NCI-H82 treated with DMSO at 0.1 percent for 48 hours (cell line): ENCODE results near the gene TSC22D4.

Experiments used
- DNase-seq: peaks from one replicate; lab custom pipeline; 2025; ENCODE audit not compliant: unreplicated experiment; lab: John Stamatoyannopoulos, UW

The TSC22D4 gene

GRCh38 chr7:100493476-100494264 is 14.7 kb upstream of the TSC22D4 start:
- no peak for DNase-seq

- DNase-seq: no peak
Measured at GRCh38 chr7:100492738-100493475, 13.9 kb upstream of the TSC22D4 start.

GRCh38 chr7:100491192-100491578 is 12.2 kb upstream of the TSC22D4 start:
- DNase-seq: no peak

DNA sequence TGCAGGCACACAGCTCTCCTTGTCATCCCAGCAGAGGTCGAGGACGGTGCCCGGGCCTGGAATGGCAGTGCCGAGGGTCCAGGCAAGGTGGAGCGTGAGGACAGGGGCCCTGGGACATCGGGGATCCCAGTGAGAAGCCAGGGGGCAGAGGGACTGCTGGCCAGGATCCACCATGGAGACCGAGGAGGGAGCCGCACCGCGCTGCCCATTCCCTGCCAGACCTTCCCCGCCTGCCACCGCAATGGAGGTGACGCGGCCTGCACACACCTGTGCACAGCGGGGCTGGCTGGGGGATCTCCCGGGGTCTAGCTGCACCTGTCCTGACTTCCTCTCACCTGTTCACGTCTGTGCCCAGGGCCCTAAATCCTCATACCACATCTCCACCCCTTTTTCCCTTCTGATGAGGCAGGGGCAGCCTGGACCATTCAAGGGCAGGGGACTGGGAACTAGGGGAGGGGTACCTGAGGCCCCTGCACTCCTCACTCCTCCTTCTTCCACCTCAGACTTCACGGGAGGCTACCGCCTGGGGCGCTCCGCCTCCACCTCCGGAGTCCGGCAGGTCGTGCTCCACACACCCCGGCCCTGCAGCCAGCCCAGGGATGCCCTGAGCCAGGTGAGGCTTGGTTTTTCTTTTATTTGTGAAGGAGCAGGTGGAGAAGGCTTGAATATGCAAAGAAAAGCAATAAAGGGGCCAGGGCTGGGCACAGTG is 11.6 kb upstream of the TSC22D4 start:
- no peak for DNase-seq

- peak; percentile 86 for DNase-seq
Measured at GRCh38 chr7:100489824-100490223, 10.8 kb upstream of the TSC22D4 start.

DNA sequence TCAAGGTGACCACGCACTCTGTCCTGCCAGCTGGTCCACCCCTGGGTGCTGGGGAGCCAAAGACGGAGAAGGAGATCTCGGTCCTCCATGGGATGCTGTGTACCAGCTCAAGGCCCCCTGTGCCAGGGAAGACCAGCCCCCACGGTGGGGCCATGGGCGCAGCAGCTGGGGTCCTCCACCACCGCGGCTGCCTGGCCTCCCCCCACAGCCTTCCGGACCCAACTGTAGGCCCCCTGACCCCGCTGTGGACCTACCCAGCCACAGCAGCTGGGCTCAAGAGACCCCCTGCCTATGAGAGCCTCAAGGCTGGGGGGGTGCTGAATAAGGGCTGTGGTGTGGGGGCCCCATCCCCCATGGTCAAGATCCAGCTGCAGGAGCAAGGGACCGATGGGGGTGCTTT is 10.1 kb upstream of the TSC22D4 start:
- DNase-seq: no peak

- DNase-seq: no peak
Measured at GRCh38 chr7:100488333-100489095, 9.5 kb upstream of the TSC22D4 start.

- DNase-seq: no peak
Measured at GRCh38 chr7:100486753-100487446, 7.9 kb upstream of the TSC22D4 start.

- DNase-seq: no peak
Measured at GRCh38 chr7:100486111-100486636, 7.2 kb upstream of the TSC22D4 start.

GRCh38 chr7:100485471-100485876 is 6.5 kb upstream of the TSC22D4 start:
- no peak for DNase-seq

- no peak for DNase-seq
Measured at GRCh38 chr7:100484673-100485045, 5.6 kb upstream of the TSC22D4 start.

DNA sequence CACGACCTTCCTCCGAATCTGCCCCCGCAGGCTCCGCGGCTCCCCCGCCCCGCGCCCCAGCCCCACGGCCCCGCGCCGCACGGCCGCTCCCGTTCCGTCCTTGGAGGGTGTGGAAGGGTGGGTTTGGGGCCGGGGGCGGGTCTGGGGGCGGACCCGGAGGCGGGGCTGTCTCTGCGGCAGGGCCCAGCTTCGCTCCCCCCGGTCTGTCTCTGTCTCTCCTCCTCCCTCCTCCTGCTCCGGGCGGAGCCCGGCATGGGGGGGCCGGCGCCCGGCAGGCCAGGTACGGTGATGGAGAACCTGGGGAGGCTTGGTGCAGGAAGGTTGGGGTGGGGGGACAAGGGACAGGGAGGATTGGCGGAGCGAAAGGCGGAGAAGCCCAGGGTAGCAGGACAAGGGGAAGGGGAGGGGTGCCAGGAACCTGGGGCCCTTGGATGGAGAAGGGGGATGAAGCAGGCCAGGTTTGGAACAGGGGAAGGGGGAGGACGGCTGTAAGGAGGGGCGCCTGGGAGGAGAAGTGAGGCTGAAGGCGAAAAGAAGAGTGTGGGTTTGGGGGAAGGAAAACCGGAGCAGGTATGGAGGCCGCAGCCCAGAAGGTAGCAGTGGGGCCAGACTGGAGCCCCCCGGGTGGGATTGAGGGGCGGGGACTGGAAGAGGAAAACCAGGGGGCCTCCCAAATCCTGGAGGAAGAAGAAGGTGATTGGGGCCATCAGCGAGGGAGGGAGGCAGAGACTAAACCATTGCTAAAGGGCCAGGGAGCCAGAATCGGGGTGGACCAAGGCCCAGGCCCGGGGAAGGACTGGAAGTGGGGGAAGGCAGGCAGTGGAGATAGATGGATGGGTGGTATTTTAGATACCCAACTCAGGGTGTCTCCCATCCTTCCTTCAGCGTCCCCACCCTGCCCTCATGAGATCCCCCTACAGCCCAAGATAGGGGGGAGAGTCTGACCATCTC is 5.0 kb upstream of the TSC22D4 start, which contains the start of gene NYAP1:
TSS of gene NYAP1 (plus strand) at position 206 of the 951 bp plus-strand sequence. CDS start 1,385 bp downstream, outside the sequence.
- peak; percentile 9 for DNase-seq

GRCh38 chr7:100483090-100483721 is 4.2 kb upstream of the TSC22D4 start:
- DNase-seq: no peak

GRCh38 chr7:100482728-100483089 is 3.7 kb upstream of the TSC22D4 start:
- DNase-seq: no peak

GRCh38 chr7:100481466-100481865 is 2.5 kb upstream of the TSC22D4 start:
- no peak for DNase-seq

DNA sequence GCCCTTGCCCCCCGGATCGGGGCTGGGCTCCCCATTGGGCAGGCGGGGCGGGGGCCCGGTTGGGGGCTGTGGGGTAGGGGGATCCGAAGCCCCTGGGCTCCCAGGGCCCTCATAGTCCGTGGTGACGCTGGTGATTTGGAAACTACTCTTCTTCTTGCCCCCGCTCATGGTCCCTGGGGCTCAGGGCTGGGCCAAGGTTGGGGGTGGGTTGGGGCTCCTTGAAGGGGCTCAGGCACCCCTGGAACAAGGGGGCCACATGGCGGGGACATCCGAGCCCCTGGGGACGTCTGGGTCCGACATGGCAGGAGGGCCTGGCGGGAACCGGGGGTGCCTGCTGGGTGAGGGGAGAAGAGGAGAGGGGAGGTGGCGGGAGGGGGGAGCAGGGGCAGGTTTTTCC is 1.1 kb downstream of the TSC22D4 start:
- no peak for DNase-seq

GRCh38 chr7:100476903-100477870 is 1.8 kb downstream of the TSC22D4 start:
- DNase-seq: no peak
